ENCODE results near the gene XPC.

XPC gene

GRCh38 chr3:14169435-14169834 is 9.0 kb downstream of the XPC start:
- DNase-seq = no peak

- DNase-seq = no peak
These were observed 11.4 kb downstream of the XPC start for GRCh38 chr3:14166877-14167603.

GRCh38 chr3:14162178-14162577 is 16.2 kb downstream of the XPC start:
- no peak for DNase-seq

GRCh38 chr3:14161282-14161681 is 17.1 kb downstream of the XPC start:
- DNase-seq = no peak

- no peak for DNase-seq
These were observed 19.0 kb downstream of the XPC start for GRCh38 chr3:14159426-14159825.

- DNase-seq = no peak
These were observed 20.0 kb downstream of the XPC start for GRCh38 chr3:14158370-14158769.

GRCh38 chr3:14157951-14158350 is 20.4 kb downstream of the XPC start:
- no peak for DNase-seq

- no peak for DNase-seq
These were observed 21.4 kb downstream of the XPC start for GRCh38 chr3:14156843-14157561.

GRCh38 chr3:14156201-14156600 is 22.2 kb downstream of the XPC start:
- DNase-seq = no peak

GRCh38 chr3:14154895-14155440 is 23.4 kb downstream of the XPC start:
- DNase-seq = no peak

GRCh38 chr3:14154276-14154675 is 24.1 kb downstream of the XPC start:
- DNase-seq = no peak

GRCh38 chr3:14153663-14154062 is 24.7 kb downstream of the XPC start:
- no peak for DNase-seq

- DNase-seq = no peak
These were observed 25.4 kb downstream of the XPC start for GRCh38 chr3:14152963-14153355.

- no peak for DNase-seq
These were observed 26.0 kb downstream of the XPC start for GRCh38 chr3:14152233-14152962.

GRCh38 chr3:14151471-14152083 is 26.8 kb downstream of the XPC start:
- no peak for DNase-seq

GRCh38 chr3:14150491-14151230 is 27.7 kb downstream of the XPC start:
- no peak for DNase-seq

- DNase-seq = no peak
These were observed 28.3 kb downstream of the XPC start for GRCh38 chr3:14150078-14150477.

- DNase-seq = no peak
These were observed 30.1 kb downstream of the XPC start for GRCh38 chr3:14148041-14148985.

- DNase-seq = no peak
These were observed 30.8 kb downstream of the XPC start for GRCh38 chr3:14147617-14148016.

GRCh38 chr3:14147066-14147435 is 31.4 kb downstream of the XPC start:
- no peak for DNase-seq

- DNase-seq = no peak
These were observed 31.9 kb downstream of the XPC start for GRCh38 chr3:14146381-14147065.

Data from NCI-H2081 treated with DMSO at 0.1 percent for 48 hours (cell line).